Measurements from ENCODE around the gene SDF4.

SDF4 gene

GRCh38 chr1:1231400-1232207 lies at the start of gene SDF4:
Gene SDF4 (minus strand): TSS chr1:1232001. CDS start chr1:1228772, 3,229 bp downstream.
- peak; percentile 99 for TF ChIP-seq YY1 (IDR thresholded peaks at IDR 0.05; ENCODE audit: low read depth)
- TF ChIP-seq FOXM1 (IDR thresholded peaks at IDR 0.05; ENCODE audit: borderline replicate concordance, low read depth): no peak
- peak; percentile 14; the same call in 1 of the 2 replicates for TF ChIP-seq REST (IDR thresholded peaks at IDR 0.05; ENCODE audit: low read depth)
- TF ChIP-seq EGR1 (IDR thresholded peaks at IDR 0.05): peak; percentile 95
- no peak for TF ChIP-seq CREB1 (IDR thresholded peaks at IDR 0.05; ENCODE audit: low read depth)
- TF ChIP-seq TAF1 (IDR thresholded peaks at IDR 0.05; ENCODE audit: low read depth): peak; percentile 97
- TF ChIP-seq USF1 (IDR thresholded peaks at IDR 0.05): peak; percentile 98

GRCh38 chr1:1280782-1281481 lies 49.1 kb upstream of the SDF4 start:
- TF ChIP-seq TCF12 (IDR thresholded peaks at IDR 0.05; ENCODE audit: low read depth): no peak
- no peak for TF ChIP-seq TAF1 (IDR thresholded peaks at IDR 0.05; ENCODE audit: low read depth)
- no peak for TF ChIP-seq YY1 (IDR thresholded peaks at IDR 0.05; ENCODE audit: low read depth)
- TF ChIP-seq CREB1 (IDR thresholded peaks at IDR 0.05; ENCODE audit: low read depth): no peak
- no peak for TF ChIP-seq ZBTB7A (IDR thresholded peaks at IDR 0.05; ENCODE audit: low read depth)
- TF ChIP-seq TEAD4 (IDR thresholded peaks at IDR 0.05): no peak

GRCh38 chr1:1279028-1279427 lies 47.2 kb upstream of the SDF4 start:
- TF ChIP-seq RAD21 (IDR thresholded peaks at IDR 0.05; ENCODE audit: low read depth): no peak
- no peak for TF ChIP-seq YY1 (IDR thresholded peaks at IDR 0.05; ENCODE audit: low read depth)
- no peak for TF ChIP-seq TEAD4 (IDR thresholded peaks at IDR 0.05)
- TF ChIP-seq ZBTB7A (IDR thresholded peaks at IDR 0.05; ENCODE audit: low read depth): no peak
- no peak for TF ChIP-seq TAF1 (IDR thresholded peaks at IDR 0.05; ENCODE audit: low read depth)
- TF ChIP-seq FOXM1 (IDR thresholded peaks at IDR 0.05; ENCODE audit: borderline replicate concordance, low read depth): no peak
- no peak for TF ChIP-seq EGR1 (IDR thresholded peaks at IDR 0.05)
- TF ChIP-seq USF1 (IDR thresholded peaks at IDR 0.05): no peak
- TF ChIP-seq REST (IDR thresholded peaks at IDR 0.05; ENCODE audit: low read depth): no peak
- TF ChIP-seq EP300 (IDR thresholded peaks at IDR 0.05; ENCODE audit: borderline replicate concordance): no peak
- TF ChIP-seq TCF12 (IDR thresholded peaks at IDR 0.05; ENCODE audit: low read depth): no peak
- TF ChIP-seq CEBPB (IDR thresholded peaks at IDR 0.05): no peak
- no peak for TF ChIP-seq CREB1 (IDR thresholded peaks at IDR 0.05; ENCODE audit: low read depth)

GRCh38 chr1:1278620-1279019 lies 46.8 kb upstream of the SDF4 start:
- TF ChIP-seq RAD21 (IDR thresholded peaks at IDR 0.05; ENCODE audit: low read depth) (no peak), CREB1 (IDR thresholded peaks at IDR 0.05; ENCODE audit: low read depth) (no peak), EGR1 (IDR thresholded peaks at IDR 0.05) (no peak), TEAD4 (IDR thresholded peaks at IDR 0.05) (no peak), ZBTB7A (IDR thresholded peaks at IDR 0.05; ENCODE audit: low read depth) (no peak)

- no peak for TF ChIP-seq CEBPB (IDR thresholded peaks at IDR 0.05)
- no peak for TF ChIP-seq MAX (IDR thresholded peaks at IDR 0.05)
- TF ChIP-seq TAF1 (IDR thresholded peaks at IDR 0.05; ENCODE audit: low read depth): no peak
- no peak for TF ChIP-seq TEAD4 (IDR thresholded peaks at IDR 0.05)
- no peak for TF ChIP-seq REST (IDR thresholded peaks at IDR 0.05; ENCODE audit: low read depth)
- TF ChIP-seq TCF12 (IDR thresholded peaks at IDR 0.05; ENCODE audit: low read depth): no peak
- no peak for TF ChIP-seq EGR1 (IDR thresholded peaks at IDR 0.05)
These were observed 44.0 kb upstream of the SDF4 start for GRCh38 chr1:1275836-1276235.

Measured in Ishikawa (cell line).